ENCODE measurements around the gene TRIM13.

DNA sequence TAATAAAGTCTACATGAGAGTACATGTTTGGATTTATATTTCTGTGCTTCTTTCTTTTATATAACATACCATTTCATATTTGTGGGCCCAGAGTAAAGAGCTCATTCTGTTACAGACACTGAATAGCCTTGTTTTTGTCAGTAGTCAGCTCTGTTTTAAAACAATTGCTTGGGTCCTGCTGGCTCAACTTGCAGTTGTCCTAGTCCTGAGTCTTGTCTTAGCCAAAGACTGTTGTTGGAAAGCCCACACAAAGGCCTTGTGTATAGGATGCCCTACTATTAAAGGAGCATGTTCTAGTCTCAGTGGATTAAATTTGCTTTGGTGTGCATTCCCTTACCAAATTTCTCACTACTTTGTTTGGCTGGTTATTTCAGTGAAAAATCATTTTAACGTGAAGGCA lies 14.6 kb downstream of the TRIM13 start:
- TF ChIP-seq, protein P1, sequence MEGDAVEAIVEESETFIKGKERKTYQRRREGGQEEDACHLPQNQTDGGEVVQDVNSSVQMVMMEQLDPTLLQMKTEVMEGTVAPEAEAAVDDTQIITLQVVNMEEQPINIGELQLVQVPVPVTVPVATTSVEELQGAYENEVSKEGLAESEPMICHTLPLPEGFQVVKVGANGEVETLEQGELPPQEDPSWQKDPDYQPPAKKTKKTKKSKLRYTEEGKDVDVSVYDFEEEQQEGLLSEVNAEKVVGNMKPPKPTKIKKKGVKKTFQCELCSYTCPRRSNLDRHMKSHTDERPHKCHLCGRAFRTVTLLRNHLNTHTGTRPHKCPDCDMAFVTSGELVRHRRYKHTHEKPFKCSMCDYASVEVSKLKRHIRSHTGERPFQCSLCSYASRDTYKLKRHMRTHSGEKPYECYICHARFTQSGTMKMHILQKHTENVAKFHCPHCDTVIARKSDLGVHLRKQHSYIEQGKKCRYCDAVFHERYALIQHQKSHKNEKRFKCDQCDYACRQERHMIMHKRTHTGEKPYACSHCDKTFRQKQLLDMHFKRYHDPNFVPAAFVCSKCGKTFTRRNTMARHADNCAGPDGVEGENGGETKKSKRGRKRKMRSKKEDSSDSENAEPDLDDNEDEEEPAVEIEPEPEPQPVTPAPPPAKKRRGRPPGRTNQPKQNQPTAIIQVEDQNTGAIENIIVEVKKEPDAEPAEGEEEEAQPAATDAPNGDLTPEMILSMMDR (conservative IDR thresholded peaks at IDR 0.05), result no peak
- TF ChIP-seq EZH2 (IDR thresholded peaks at IDR 0.05; ENCODE audit: low read depth), result no peak

Measured in PC-9 (cell line).